GM19463 (cell line): ENCODE results near the gene MTERF4.

Experiments
- ATAC-seq: cut with Tn5 transposase; IDR thresholded peaks from one replicate; pipeline ENCODE4 v1.9.1; 2021; ENCODE audit warnings: mild to moderate bottlenecking, moderate library complexity; ENCODE audit not compliant: unreplicated experiment

The MTERF4 gene

DNA sequence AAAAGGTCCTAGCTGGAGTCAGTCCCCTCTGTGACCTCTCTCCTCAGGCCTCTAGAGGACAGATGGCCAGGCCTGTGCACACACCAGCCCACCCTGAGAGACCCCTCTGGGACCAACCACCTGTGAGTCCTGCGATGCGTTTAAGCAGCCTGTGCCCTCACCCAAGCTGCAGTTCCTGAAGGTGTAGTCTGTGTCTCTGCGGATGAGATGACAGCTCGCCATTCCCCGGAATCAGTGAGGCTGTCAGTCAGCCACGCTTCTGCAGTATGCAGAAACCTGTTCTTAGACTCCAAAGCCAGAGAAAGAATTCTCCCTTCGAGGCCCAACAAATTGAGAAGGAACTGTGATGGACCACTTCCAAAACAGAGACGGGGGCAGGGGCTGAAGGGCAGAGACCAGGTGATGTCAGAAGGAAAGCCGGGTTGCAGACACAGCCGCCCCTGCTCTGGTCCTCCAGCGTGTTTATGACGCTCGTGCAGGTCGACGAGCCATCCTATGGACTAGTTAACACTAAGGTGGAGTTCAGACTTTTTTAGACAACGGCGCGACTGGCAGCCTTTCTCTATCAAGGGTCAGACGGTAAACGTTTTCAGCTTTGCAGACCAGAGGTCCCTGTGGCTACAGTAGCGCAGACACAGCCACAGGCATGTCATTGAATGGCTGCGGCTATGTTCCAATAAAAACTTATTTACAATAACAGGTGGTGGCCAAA lies 10.2 kb downstream of the MTERF4 start:
- no peak for ATAC-seq

- no peak for ATAC-seq
Measured at GRCh38 chr2:241091201-241091600, 10.9 kb downstream of the MTERF4 start.

DNA sequence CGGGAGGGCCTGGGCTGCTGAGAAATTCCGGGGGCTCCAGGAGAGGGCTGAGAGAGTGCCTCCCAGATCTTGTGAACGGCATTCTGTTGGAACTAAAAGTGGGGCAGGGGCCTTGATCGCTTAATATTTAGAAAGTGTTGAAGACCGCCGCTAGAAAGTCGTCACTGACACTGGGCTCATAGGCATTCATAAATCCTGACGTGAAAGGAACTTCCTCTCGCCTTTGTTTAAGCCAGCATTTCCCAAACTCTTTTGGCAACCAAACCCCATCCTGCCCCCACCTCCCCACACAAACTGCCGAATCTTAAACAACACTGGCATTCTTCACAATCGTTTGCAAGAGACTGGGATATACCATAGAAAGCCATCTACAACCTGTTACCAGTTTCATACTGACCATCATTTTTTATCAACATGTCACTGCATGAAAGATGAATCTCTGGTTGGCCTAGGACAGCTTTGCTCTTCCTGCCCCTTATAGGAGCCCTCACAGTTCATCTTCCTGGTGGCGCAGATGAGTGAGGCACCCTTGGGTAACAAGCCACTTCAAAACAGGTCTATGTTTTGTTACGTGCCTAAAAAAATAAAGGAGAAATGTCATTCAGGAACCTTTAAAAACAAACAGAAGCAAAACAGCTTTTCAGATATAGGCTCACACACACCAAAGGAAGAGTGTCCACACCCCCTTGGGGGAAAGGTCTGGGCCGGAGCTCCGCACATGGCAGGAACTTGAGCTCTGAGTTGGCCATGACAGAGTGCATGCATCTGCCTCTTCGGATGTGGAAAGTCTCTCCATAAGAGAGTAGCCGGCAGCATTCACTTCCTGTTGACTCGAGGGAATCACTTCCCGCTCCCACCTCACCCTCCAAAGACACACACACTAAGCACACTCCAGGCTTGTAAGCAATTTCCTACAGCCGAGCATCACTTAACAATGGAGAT lies 13.0 kb downstream of the MTERF4 start:
- ATAC-seq, result no peak

DNA sequence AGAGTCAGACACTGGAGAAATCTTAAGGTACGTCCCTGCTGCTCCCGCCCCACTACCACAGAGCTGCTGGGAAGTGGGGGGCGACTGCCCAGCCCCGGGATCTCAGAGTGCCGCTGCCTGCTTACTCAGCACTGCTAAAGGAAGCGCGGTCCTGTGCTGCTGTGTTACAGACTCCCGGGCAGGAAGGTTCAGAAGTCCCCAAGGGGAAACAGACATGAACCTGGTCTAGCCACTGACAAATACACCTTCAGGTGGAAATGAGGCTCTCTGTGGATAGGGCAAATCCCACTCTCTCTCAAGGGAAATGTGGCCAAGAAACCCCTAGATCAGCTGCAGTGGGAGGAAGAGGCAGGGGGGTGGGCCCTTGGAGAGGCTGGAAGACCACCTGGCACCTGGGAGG lies 13.7 kb downstream of the MTERF4 start:
- ATAC-seq, result peak; percentile 25

- ATAC-seq, result peak; percentile 73
Measured at GRCh38 chr2:241087420-241088268, 14.4 kb downstream of the MTERF4 start.

DNA sequence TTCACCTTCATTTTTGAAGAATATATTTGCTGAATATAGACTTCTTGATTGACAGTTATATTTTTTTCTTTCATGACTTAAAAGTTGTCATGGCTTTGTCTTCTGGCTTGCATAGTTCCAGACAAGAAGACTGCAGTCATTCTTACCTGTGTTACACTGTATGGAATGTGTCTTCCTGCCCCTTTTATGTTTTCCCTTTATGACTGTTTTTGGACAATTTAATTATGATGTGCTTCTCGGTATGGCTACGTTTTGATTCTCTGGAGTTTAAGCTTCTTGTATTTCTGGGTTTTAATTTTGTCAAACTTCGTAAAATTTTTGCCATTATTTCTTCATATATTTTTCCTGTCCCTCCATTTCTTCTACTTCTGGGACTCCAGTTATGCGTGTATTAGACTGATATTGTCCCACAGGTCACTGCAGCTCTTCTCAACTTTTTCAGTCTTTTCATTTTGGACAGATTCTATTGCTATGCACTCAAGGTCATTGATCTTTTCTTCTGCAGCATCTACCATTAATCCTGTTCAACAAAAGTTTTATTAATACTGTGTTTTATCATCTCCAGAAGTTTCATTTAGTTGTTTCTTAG lies 17.1 kb downstream of the MTERF4 start:
- ATAC-seq, result no peak

DNA sequence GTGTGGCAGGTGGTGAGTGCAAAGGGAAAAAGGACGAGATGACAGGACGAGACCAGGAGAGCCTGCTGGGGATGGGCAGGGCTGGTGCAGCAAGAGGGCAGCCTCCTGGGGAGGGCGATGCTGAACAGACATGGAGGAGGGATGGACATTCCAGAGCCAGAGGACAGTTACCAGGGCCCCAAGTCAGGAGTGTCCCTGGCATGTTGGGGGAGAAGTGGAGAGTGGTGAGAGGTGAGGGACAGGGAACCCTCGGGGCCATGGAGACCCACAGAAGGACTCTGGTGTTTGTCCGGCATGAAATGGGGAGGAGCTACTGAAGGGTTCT lies 19.0 kb downstream of the MTERF4 start:
- no peak for ATAC-seq

DNA sequence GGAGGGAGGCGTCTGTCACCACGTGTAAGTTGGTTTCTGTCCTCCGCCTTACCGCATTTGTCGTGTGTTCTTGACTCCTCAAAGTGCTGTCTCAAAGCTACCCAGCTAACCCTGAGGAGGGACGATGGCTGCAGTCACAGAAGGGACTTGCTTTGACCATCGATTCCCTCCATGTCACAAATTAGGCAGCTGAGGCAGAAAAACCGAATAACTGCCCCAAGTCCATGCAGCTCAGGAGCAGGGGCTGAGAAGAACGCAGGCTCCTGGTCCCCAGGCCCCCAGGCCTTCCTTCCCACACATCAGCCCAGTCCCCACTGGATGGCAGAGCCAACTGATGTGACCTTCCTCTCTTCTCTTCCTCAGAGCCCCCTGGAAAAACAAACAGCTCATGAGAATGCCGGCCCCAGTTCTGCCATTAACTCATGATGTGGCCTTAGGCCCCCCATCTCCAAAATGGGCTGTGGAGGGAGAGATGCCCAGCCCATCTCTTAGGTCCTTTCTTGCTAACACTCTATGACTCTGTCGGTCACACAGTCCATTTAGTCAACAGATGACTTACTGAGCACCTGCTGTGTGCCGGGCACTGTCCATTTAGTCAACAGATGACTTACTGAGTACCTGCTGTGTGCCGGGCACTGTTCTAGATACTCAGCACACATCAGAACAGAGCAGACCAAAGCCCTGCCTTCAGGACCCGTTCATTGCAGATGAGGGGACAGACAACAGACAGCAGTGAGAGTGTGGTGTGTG lies 19.6 kb downstream of the MTERF4 start:
- no peak for ATAC-seq

- ATAC-seq, result no peak
Measured at GRCh38 chr2:241081643-241082340, 20.3 kb downstream of the MTERF4 start.

GRCh38 chr2:241081190-241081642 lies 20.9 kb downstream of the MTERF4 start:
- no peak for ATAC-seq

DNA sequence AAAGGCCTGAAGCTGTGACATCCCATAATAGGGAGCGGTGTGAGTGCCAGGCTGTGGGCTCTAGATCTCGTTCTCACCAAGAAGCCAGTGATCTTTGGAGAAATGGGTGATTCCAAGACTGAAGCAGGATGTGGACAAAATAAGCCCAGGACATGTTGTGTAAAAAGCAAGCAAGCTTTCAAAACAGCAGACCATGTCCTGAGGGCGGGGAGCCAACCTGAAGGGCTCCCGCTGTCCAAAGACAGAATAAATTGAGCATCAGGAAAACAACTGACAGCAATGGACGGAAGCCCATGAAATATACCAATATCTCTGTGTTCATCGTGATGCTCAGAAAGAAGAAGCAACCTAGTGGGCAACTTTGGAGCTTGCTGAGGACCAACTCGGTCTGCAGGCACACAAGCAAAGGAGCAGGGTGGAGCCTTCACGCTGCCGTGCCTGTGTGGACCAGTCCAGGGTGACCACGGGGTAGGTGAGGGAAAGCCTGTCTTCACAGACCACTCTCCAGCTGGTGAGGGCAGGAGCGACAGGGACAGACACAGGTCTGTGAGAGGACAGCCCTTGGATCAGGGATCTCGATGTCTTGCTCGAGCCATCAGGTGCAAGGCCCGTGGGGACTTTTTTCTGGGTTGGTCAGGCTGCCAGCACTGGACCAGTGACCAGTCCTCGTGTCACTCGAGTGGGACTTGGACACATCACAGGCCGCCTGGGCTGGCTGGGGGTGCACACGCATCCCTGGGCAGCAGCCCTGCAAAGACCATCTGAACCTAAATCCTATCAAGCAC lies 21.5 kb downstream of the MTERF4 start:
- ATAC-seq, result no peak

- no peak for ATAC-seq
Measured at GRCh38 chr2:241074901-241075540, 27.1 kb downstream of the MTERF4 start.

GRCh38 chr2:241074065-241074818 lies 27.8 kb downstream of the MTERF4 start:
- ATAC-seq, result no peak

DNA sequence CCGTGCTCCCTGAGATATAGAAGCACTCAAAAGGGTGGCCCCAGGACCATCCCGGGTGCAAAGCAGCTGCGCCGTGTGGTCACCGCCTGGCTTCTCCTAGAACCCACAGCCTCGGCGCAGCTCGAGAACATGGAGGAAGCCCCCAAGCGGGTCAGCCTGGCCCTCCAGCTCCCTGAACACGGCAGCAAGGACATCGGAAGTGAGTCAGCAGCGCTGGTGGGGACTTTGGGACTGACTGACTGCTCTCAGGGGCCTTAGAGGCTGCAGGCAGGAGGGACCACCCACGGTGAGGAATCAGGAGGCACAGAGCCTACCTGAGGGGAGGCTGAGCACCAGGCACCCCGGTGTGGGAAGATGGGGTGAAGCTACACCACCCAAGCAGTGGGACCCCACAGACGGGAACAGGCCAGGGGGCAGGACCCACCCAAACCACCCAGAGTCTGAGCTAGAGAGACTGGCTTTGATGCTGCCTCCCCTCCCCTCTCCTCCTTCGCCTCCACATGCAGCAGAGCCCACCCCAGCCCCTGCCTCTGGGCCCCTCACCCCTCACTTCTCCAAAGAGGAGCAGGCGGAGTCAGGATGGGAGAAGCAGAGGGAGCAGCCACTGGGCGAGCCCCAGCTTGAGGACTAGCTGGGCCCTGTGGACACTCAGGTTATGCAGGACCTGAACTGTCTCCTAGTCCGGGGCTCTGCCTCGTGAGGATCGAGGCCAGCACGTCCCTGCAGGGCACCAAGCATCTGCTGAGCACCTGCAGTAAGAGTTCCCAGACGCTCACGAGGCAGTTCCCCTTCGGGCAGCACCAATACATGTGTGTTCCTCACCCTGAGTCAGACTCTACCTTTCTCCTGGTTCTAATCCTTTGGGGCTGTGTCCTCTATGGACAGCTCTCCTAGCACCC lies 28.7 kb downstream of the MTERF4 start:
- ATAC-seq, result no peak

DNA sequence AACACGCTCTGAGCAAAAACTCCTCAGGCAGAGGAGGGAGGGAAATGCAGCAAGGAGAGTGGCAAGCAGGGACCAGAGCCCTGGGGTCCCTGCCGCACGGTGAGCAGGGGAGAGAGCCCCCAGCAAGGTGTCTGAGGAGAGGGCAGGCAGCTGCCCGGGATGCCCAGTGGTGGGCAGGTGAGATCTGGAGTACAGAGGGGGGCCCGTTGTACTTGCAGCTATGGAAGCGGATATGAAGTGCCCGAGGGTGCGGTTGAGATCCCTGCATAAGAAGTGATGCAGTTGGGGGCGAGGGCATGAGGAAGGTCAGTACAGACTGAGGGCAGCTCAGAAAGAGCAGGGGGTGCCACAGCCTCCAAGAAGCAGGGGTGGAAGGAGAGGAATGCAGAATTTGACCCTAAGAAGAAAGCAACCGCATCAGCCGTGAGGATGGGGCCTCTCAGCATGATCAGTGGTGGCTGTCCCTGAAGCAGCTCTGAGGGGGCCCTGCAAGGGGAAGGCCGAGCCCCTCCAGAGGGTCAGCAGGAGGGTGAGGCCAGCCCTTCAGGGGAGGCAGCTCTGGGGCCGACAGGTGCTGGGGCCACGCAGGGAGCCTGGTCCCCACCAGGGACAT lies 29.4 kb downstream of the MTERF4 start:
- ATAC-seq, result no peak

GRCh38 chr2:241072151-241072550 lies 29.9 kb downstream of the MTERF4 start:
- no peak for ATAC-seq
